SU-DHL-6 (cell line): ENCODE results near the gene ASAP2.

ENCODE experiments used
- EZH2phosphoT487 ChIP-seq: fragments of 200-600 bp; sonication (generic), shearing (Covaris generic); conservative IDR thresholded peaks from 2 replicates; pipeline ENCODE4 v1.6.1; 2018; ENCODE audit warnings: mild to moderate bottlenecking, antibody characterized with exemption, low read length, moderate library complexity, mixed read lengths
- TF ChIP-seq, protein P1 (sequence below): fragments of 200-600 bp; sonication (generic); IDR thresholded peaks from one replicate; pipeline ENCODE4 v1.5.1; 2017; ENCODE audit warnings: antibody characterized with exemption, mild to moderate bottlenecking, low read length, moderate library complexity; ENCODE audit not compliant: insufficient read depth, poor library complexity, severe bottlenecking

- TF ChIP-seq, protein P1, sequence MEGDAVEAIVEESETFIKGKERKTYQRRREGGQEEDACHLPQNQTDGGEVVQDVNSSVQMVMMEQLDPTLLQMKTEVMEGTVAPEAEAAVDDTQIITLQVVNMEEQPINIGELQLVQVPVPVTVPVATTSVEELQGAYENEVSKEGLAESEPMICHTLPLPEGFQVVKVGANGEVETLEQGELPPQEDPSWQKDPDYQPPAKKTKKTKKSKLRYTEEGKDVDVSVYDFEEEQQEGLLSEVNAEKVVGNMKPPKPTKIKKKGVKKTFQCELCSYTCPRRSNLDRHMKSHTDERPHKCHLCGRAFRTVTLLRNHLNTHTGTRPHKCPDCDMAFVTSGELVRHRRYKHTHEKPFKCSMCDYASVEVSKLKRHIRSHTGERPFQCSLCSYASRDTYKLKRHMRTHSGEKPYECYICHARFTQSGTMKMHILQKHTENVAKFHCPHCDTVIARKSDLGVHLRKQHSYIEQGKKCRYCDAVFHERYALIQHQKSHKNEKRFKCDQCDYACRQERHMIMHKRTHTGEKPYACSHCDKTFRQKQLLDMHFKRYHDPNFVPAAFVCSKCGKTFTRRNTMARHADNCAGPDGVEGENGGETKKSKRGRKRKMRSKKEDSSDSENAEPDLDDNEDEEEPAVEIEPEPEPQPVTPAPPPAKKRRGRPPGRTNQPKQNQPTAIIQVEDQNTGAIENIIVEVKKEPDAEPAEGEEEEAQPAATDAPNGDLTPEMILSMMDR, result no peak
- TF ChIP-seq EZH2phosphoT487, result no peak
These were observed 130.1 kb downstream of the ASAP2 start for GRCh38 chr2:9336576-9337314.
